ENCODE results near the gene CHST3.
"Not testable (repeated sequence)": the region's sequence is repeated elsewhere in the genome, so short reads cannot be mapped to it uniquely, and the experiment has no call there.

Gene CHST3

DNA sequence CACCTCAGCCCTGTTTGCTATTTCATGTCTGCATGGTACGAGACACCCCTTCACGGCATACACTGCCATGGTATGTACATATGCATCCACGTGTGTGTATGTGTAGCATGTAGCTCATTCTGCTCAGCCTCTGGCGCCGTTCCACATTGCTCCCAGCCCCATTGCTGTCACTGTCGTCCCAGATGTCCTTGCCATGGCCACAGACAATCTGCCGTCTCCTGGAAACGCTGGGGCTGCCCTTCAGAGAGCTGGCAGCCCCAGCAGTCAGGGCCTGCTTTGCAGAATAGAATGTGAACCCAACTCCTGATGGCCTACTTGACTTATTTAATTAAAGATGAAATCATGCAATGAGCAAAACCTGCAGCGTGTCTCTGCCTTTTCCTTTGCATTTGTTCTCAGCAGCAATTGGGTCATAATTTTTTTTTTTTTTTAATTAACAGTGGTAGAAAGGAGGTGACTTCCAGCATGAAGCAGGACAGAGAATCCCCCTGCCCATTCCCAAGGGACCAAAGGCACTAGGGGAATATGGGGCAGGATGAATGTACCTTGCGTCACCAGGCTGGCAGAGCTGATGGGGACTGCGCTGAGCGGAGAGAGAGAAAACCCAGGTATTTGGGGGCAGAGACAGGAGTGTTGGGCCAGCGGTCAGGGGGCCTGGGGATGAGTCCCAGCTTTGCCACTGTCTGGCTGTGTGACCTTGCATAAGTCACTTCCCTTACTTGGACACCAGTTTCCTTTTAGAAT lies 49.2 kb downstream of the CHST3 start:
- DNase-seq = no peak

DNA sequence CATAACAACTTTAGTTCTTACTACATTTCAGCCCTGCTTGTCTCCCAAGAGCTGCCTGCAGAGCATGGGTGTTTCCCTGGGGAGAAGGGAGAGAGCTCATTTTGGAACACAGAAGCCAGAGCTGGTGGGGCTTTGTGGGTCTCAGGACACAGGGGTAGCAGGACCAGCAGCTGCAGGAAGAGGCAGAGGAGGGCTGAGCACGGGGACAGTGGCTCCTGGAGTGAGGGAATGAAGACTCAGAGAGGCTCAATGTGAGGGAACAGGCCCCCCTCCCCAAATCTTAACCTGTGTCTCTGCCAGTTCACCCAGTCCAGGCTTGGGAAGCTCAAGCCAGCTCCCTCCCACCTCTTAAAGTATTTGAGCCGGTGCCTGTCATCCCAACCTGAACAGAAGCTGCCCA lies 50.0 kb downstream of the CHST3 start:
- no peak for DNase-seq

DNA sequence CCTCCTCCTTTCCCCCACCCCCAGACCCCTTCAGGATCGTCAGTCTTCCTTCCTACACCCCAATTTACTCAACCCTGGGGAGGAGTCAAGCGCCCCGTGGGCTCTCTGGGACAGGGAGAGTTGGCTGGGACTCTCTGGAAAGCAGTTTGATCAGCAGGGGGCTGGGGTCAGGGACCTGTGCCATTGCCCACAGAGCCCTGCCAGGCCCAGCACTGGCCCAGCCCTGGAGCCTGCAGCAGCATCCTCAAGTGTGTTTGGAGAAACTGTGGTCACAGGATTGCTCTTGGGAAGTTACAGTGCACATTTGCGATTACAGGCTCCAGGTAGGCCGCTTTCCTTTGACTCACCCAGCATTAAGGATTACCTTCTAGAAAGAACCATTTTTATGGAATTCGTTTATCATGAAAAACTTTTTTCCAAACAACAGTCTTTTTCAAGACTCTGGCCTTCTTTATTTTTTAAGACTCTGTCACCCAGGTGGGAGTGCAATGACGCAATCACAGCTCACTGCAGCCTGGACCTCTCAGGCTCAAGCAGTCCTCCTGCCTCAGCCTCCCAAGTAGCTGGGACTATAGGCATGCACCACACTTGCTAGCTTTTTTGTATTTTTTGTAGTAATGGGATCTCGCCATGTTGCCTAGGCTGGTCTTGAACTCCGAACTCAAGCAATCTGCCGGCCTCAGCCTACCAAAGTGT lies 50.7 kb downstream of the CHST3 start:
- DNase-seq = no peak

DNA sequence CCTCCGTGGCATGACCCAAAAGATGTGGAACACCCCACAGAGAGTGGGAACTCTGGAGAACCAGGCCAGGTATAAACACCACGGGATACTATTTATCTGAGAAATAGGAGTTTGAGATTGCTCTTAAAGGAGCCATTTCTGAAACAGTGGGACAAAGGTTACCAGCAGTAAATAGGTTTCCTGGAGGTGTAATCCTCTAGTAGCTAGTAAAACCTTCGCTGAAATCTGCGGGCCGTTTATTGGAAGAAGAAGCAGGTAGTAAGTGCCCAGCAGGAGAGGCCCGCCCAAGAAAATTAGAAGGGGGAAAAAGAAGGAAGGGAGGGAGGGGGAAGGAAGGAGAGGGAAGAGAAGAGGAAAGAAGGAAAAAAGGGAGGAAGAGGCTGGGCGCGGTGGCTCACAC lies 51.6 kb downstream of the CHST3 start:
- DNase-seq = no peak

DNA sequence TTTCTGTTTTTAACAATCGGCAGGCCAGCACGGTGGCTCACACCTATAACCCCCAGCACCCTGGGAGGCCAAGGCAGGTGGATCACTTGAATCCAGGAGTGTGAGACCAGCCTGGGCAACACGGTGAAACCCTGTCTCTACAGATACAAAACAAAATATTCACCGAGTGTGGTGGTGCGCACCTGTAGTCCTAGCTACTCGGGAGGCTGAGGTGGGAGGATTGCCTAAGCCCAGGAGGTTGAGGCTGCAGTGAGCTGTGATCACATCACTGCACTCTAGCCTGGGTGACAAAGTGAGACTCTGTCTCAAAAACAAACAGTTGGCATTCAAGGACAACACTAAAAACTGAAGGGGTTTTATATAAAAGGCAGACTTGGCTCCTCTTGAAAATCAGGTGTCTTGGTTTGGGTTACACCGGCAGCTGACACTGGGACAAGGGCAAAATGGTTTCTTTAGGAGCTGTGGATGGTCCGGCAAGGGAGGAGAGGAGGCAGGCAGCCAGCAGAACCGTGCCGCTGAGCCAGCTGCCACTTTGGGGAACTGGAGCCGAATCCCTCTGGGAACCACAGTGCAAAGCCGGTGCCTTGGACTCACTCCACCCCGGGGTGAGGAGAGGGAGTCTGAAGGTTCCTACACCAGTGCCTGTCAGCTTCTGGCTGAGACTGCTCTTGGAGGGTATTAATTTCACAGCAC lies 52.6 kb downstream of the CHST3 start:
- no peak for DNase-seq

DNA sequence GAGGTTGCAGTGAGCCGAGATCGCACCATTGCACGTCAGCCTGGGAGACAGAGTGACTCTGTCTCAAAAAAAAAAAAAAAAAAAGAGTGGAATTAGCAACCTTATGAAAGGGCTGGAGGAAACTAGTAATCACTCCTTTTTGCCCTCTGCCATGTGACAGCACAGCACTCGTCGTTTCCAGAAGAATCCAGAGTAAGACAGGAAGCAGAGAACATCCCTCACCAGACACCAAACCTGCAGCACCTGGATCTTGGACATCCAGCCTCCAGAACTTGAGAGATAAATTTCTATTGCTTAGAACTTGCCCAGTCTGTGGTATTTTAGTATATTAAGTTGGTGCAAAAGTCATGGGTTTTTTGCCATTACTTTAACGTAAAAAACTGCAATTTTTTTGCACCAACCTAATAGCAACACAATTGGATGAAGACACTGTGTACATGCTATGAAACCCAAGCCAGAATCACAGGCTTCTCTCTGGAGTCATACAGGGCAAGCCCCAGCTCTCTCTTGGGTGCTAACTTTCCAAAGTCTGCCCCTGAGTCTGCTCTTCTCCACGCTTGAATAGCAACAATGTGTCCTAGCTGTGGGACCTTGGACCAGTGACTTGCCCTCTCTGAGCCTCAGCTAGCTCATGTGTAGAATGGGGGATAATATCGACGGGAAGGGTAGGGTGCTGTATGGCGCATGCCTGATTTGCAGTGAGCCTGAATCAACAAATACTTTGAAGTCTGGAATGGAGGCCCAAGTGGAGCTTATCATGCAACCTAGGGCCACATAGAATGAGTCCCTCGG lies 55.1 kb downstream of the CHST3 start:
- no peak for DNase-seq

DNA sequence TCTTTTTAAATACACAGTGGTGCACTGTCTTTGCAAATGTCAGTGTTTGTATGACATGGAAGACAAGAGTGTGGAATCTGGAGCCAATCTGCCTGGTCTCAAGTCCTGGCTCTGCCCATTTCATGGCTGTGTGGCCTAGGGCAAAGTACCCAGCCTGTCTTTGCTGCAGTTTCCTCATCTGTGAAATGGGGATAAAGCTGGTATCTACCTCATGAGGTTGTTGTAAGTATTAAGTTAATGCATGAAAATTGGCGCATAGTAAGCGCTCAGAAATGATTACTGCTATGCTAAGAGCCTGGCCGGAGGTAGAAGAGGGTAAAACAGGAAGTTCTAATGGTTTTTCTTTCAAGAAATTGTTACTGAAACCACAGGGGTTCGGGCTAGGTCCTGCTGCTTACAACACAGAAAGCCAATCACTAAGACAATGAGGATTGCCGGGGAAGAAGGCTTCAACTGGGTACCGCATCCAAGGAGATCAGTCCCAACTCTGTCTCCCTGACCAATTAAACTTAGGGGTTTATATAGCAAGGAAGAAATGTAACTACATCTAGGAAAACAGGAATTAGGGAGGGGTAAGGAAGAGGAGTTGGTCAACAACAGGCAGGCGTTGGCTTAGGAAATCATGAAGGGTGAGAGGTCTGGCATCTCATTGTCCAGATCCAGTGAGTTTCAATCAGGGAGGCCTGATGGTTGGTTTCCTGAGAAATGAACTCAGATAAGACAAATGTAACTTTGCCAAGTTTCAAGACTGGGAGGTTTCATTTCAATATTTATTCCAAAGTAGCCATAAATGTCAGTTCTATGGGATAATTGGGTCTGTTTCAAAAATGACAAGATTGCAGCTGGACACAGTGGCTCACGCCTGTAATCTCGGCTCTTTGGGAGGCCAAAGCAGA lies 57.0 kb downstream of the CHST3 start:
- no peak for DNase-seq

DNA sequence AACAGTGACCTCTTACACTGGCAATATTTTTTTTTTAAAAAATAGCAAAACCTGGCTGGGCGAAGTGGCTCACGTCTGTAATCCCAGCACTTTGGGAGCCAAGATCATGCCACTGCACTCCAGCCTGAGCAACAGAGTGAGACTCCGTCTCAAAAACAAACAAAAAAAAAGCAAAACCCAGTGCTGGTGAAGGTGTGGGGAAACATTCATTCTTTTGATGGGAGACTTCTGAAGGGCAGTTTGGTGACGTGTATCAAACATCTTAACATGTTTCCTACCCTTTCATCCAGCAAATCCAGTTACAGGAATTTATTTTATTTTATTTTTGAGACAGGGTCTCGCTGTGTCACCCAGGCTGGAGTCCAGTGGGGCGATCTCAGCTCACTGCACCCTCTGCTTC lies 58.0 kb downstream of the CHST3 start:
- DNase-seq = no peak

DNA sequence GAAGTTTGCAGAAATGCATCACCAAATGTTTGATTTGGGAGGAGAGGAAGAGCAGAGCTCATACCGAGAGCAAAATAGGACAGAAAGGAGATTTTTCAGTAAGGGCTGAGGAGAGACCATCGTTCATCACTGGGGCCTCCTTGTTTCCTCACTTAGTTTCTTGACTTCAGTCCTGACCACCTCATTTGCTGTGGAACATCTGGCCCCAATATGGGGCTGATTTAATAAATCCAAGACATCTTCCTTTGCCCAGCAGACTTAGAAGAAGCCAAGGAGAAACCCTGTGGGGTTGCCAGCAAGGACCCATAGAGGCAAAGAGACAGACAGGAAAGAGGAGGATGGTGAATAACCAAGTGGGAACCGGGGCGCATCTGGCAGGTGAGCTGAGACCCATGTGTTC lies 60.4 kb downstream of the CHST3 start:
- no peak for DNase-seq

DNA sequence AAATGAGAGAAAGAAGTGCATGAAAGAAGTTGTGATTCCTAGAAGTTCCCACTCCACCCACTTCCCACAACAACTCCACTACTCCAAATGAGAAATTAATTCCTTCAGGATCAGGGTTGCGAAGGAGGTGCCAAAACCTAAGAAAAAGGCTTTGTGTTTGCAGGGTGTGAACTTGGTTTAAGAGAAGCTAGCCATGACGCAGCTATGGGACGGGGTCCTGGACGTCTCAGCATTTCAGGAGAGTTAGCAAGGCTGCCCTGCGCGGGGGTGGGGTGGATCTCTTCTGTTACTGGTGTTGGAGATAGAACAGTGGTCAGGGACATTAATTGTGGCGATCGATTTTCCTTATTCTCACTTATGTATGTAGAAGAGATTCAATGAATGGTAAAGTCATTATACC lies 61.2 kb downstream of the CHST3 start:
- no peak for DNase-seq

DNA sequence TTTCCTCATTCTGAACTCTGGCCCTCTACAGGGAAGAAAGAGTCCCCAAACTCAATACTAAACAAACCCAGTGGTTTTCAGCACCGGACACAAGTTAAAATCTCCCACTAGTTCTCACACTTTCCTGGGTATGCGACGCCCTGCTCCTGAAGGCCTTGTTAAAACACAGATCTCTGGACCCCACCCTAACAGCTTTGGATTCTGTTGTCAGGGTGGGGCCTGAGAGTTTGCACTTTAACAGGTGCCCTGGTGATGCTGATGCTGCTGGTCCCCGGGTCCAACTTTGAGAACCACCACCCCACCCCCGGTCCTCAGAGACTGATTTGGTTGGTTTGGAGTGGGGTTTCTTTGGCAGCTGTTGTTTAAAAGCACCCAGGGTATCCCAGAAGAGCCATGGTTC lies 61.6 kb downstream of the CHST3 start:
- DNase-seq = no peak

DNA sequence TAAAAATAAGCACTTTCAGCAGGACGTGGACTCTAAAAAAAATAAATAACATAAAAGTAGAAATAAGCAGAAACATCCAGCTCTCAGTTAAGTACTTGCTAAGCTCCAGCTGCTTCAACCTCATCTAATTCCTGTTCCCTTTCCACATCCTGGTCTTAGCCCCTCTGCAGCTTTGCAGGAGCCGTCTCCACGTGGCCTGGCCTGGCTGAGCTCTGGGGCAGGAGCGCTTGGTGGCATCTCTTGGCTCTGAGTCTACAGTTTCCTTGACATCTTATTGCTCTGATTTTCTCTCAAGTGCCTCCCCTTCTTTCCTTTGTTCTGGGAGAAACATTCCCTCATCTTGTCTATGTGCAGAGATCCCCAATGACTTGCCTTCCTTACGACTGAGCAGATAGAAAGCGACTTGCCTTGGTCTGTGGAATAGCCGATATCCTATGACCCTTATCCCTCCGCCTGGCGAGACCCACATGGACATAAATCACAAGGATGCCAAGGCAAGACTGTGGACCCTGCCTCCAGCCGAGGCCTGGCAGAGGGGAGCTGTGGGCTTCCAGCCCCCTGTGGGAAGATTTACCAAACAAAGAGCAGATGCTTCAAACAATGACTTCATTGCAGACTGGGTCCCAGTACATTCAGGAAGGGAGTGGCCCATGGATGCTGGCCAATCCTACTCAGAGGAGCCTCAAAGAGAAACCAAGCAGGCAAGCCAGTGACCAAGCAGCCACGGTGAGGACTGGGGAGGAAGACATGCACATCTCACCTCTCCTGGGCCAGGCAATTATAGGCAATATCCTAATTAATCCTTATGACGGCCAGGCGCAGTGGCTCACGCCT lies 62.3 kb downstream of the CHST3 start:
- no peak for DNase-seq

DNA sequence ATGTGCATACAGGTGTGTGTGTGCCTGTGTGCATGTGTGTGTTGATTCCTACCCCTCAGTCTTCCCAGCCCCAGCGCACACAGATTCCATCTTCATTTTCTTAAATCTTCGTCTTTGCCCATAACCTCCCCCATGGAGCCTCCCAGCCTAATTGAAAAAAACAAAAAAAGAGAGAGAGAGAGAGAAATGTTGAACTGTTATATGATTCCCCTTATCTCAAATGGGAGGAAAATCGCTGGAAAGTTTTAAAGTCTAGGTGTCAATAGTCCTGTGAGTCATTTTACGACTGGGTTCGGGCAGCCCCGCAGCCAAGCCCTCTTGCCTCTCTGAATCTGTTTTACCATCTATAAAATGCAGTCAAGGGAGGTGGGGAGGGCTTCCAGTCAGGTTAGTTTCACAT lies 63.3 kb downstream of the CHST3 start:
- no peak for DNase-seq

DNA sequence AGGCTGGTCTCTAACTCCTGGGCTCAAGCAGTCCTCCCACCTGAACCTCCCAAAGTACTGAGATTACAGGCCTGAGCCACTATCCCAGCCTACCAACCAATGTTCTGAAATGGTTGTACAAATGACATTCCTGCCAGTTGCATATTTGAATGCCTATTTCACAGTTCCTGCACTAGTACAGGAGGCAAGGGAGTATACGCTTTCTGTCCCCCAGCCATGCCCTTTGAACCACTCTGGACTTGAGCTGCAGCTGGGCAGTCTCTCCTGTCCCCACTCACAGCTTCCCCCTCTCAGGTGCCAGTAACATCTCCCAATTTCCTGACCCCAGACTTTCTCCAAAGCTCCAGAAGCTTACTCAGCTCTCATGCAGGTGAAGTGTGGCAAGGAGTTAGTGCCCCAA lies 65.2 kb downstream of the CHST3 start:
- DNase-seq = no peak

DNA sequence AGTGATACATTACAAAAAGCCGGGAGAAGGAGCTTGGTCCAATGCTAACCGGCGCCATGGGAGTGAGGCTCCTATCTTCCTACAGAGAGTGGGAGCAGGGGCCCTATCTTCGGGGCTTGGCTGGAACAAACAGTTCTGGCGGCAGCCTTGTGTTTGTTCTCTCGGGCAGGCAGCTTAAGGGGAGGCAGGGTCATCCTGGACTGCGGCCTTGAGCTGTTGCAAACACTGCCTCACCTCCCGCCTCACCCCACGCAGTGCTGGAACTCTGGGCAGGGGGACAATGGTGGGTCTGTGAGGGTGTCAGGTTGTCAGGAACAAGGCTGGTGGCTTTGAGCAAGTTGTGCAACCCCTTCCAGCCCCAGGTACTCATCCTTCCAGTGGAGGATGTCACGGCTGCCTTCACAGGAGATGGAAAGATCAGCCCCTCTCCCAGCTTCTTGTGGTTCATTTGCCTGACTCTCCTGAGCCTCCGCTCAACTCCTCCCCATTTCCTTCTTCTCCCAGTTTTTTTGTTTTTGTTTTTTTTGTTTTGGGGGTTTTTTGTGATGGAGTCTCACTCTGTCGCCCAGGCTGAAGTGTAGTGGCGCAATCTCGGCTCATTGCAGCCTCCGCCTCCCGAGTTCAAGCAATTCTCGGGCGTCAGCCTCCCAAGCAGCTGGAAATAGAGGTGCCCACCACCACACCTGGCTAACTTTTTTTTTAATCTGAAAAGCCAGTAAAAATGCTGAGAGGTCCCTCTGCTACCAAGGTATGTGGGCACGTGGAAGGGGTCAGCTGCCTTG lies 66.8 kb downstream of the CHST3 start:
- DNase-seq = no peak

DNA sequence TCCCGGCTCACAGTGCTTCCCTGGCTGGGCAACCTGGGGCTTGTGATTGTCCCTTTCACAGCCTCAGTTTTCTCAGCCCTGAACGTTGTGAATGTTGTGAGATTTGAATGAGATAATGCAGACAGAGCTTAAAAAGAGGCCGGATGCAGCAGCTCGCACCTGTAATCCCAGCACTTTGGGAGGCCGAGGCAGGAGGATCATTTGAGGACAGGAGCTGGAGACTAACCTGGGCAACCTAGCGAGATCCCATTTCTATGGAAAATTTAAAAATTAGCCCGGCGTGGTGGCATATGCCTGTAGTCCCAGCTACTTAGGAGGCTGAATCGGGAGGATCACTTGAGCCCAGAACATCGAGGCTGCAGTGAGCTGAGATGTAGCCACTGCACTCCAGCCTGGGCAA lies 67.5 kb downstream of the CHST3 start:
- no peak for DNase-seq

DNA sequence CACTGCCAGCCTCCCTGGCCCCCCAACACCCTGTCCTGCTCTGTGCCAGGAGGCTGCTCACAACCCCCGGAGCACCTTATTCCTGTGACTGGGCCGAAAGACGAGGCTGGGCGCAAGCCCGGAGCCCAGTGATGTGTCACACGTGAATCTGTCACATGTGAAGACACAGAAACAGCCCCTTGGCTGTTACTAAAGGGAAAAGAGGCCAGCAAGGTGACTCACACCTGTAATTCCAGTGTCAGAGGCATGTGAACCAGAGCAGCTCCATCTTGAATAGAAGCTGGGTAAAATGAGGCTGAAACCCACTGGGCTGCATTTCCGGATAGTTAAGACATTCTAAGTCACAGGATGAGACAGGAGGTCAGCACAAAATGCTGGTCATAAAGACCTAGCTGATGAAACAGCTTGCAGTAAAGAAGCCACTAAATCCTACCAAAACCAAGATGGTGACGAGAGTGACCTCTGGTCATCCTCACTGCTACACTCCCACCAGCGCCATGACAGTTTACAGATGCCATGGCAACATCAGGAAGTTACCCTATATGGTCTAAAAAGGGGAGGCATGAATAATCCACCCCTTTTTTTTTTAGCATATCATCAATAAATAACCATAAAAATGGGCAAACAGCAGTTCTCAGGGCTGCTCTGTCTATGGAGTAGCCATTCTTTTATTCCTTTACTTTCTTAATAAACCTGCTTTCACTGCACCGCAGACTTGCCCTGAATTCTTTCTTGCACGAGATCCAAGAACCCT lies 68.4 kb downstream of the CHST3 start:
- DNase-seq = not testable (repeated sequence)

DNA sequence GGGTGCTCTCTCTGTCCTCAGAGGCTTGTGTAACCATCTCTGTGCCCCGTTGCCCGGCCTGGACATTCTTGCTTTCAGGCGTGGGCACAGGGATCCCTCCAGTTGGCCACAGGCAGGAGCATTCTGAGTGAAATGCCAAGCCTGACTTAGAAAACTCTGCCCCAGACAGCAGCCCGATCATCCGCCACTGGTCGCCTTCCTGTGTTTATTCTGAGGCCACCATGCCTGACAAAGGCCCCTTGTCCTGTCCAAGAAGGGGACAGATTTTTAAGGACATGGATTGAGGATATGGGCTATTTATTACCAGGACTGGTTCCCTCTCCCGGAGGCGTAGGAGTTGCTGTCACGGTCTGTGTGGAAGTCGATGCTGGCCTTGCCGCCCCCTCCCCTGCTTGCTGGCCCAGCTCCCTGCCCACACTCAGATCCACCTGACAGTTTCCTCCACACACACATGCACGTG lies 69.9 kb downstream of the CHST3 start:
- no peak for DNase-seq

DNA sequence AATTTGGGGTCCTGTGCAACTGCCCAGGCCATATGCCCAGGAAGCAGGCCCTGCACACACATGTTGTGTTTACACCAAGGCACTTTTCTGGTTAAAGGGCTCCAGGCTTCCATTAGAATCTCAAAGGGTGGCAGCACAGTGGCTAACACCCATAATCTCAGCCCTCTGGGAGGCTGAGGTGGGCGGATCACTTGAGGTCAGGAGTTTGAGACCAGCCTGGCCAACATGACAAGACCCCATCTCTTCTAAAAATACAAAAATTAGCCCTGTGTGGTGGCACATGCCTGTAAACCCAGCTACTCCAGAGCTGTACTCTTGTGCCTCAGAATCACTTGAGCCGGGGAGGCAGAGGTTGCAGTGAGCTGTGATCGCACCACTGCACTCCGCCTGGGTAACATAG lies 70.6 kb downstream of the CHST3 start:
- no peak for DNase-seq

Data from activated CD8-positive, alpha-beta memory T cell treated with anti-CD3 and anti-CD28 coated beads for 24 hours (primary cell).